Fibroblast of upper back skin (primary cell): ENCODE results near the gene CALML6.
"Not testable (repeated sequence)": the region's sequence is repeated elsewhere in the genome, so short reads cannot be mapped to it uniquely, and the experiment has no call there.

ENCODE experiments used
- DNase-seq: peaks from one replicate; pipeline ENCODE4 v3.0.0-alpha.2; 2013

Gene CALML6

DNA sequence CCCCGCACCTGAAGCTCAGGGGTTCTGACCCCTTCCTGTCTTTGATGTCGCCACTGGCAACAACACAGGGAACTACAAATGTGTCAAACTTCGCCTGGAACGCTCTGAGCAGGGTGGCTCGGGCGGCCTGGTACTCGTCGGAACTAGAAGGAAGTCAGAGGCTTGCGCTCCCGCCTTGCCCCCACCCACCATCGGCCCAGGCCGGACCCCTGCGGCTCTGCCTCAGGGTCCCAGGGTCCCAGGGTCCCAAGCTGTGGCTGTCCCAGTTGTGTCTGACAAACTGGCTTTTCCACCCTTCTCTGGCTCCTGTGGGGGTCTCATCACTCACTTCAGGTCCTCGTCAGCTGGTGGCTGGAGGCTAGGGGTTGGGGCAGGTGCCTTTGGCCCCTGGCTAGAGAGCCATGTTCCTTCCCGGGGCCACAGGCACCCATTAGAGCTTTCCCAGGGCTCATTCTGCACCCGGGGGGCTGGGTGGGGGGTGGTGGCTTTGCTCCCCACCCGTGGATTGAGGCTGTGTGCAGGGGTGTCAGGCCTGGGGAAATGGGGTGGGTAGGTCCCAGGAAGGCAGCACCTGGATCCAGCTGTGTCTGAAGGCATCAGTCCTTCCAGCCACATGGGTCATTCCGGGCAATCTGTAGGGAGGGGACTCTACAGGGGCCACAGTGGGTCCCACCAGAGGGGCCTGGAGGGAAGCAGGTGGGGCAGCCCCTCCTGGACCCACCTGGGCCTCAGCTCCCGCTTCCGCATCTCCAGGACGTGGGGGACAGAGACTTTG lies 12.0 kb downstream of the CALML6 start:
- DNase-seq = no peak

DNA sequence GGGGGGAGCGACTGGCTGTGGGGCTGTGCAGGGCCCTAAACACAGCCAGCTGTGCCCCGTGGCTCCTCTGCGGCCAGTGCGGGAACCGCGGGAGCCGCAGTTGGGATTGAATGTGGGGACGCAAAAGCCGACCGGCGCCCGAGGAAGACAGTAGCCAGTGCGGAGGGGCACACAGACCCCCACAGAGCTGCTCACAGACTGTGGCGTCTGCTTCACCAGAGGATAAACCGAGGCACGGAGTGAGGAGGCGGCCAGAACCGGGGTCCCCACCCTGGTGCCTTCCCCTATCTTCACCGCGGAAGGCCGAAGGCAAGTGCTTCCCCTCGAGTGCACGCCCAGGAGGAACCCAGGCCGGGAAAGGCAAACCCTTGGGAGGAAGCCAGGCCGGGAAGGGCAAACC lies 12.7 kb downstream of the CALML6 start:
- no peak for DNase-seq

GRCh38 chr1:1928231-1929101 lies 13.4 kb downstream of the CALML6 start:
- DNase-seq = no peak

- DNase-seq = no peak
These were observed 14.1 kb downstream of the CALML6 start for GRCh38 chr1:1929102-1929638.

- no peak for DNase-seq
These were observed 14.8 kb downstream of the CALML6 start for GRCh38 chr1:1929639-1930545.

DNA sequence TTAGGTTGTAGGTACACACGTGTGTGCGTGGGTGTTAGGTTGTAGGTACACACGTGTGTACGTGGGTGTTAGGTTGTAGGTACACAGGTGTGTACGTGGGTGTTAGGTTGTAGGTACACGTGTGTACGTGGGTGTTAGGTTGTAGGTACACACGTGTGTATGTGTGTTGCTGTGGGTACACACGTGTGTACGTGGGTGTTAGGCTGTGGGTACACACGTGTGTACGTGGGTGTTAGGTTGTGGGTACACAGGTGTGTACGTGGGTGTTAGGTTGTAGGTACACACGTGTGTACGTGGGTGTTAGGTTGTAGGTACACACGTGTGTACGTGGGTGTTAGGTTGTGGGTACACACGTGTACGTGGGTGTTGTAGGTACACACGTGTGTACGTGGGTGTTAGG lies 19.8 kb downstream of the CALML6 start:
- not testable (repeated sequence) for DNase-seq

DNA sequence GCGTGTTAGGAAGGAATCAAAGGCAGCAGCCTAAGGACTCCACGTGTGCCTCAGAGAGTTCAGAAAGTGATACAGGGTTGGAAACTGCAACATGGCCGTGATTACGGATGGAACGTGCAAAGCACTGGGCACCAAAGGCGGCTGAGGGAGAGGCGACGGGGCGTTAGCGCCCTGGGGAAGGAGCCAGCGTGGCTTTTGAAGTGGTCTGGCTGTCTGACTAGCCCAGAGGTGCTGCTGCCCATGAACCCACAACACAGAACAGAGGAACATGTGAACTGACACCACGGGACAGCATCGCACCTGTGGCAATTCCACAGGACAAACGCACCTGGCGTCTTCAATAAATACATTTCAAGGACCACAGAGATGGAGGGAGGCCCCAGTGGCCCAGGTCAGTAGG lies 22.0 kb downstream of the CALML6 start:
- no peak for DNase-seq

GRCh38 chr1:1937549-1938275 lies 22.7 kb downstream of the CALML6 start:
- DNase-seq = no peak

- no peak for DNase-seq
These were observed 23.2 kb downstream of the CALML6 start for GRCh38 chr1:1938276-1938573.

GRCh38 chr1:1938613-1939295 lies 23.7 kb downstream of the CALML6 start:
- no peak for DNase-seq

GRCh38 chr1:1939296-1940122 lies 24.4 kb downstream of the CALML6 start:
- DNase-seq = no peak

GRCh38 chr1:1940123-1940425 lies 25.0 kb downstream of the CALML6 start:
- DNase-seq = no peak

DNA sequence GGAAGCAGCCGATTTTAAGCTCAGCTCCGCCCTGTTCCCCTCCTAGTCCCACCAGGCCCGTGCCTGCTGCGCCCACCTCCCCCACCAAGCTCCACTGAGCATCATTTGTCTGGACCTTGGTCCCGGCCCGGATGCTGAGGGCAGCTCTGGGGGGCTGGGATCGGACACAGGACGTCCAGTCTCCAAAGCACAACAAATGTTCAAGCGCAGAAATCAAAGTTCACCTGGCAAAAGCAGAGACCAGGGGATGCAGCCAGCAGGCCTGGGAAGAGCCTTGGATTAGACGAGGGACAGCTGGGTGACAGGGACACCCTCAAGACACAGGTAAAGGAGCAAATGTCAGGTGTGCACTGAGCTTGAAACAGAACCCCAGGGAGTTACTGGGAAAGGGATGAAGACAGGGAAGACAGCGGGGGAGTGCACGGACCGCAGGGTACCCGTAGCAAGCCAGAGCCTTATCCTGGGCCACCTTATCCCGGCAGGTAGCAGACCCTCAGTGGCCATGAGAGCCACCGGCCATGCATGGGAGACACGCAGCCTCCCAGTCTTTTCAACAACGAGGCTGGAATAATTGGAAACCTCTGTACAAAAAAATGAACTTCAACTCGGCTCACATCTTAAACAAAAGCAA lies 26.3 kb downstream of the CALML6 start:
- DNase-seq = no peak

DNA sequence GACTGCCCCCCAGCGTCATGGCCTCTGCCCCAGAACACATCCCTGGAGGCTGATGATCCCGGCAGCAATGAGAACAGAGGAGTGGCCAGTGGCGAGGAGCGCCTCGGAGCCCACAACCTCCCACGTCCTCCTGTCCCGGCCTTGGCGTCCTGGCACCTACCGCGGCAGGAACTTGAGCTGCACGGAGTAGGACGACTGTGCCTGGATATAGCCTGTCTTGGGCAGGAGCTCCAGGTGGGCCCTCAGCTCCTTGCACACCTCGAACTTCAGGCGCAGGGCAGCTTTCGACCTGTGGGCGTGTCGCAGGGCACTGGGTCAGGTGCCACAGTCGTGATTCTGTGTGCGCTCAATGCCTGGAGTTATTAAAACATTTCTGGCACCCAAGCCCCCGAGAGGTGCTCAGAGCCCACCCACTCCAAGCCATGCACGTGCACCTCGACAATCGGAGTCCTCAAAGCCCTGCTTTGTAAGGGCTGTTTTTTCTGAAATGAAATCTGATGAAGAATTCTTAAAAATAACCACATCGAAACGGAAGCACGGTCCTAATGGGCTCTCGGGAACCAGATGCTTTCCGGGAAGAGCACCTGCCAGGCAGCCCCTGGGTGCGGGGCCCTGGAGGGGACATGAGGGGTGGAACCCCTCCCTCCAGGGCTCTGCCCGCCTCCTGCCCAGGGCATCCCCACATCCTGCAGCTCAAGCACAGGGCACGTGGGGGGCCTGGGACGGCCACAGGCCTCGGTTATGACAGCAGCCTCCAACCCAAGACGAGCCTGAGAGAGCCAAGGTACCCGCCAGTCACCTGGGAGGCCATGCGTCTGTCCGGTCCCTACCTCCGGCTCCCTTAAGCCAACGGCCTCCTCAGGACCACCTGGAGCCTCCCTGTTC lies 27.1 kb downstream of the CALML6 start:
- DNase-seq = no peak

DNA sequence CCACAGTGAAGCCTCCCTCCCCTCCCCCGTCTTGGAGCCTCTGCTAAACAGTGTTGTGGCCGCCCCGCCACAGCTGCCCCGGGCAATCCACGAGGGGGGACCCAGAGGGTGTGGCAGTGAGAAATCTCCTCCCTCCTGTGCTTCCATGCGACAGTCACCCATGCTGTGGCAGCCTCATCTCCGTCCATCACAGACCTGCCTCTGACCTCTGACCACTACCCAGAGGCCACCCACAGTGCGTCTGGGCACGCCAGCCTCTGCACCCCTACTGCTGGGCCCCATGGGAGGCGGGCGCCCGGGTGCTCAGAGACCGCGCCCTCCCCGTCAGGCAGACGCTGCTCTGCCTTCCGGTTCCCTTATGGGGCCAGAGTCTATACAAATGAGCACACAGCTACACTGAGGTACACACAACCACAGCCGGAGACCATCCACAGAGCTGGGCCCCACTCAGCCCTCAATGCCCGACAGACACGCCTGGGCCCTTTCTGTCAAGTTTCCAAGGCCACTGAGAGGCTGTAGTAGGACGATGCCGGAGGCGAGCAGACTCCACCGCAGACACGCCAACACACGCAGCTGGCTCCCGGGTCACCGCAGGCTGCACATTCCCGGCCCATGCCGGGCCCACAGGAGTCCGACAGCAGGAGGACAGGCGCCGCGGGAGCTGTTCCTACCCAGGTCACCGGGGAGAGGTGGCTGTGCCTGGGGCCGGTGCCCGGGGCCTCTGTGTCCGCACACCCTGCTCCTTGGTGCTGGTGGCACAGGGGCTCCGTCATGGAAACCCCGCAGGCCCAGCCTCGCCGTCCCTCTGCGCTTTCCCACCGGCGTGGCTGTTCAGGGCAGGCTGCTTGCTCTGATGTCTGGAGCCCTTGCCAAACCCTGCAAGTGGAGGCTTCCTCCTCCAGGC lies 27.9 kb downstream of the CALML6 start:
- no peak for DNase-seq

DNA sequence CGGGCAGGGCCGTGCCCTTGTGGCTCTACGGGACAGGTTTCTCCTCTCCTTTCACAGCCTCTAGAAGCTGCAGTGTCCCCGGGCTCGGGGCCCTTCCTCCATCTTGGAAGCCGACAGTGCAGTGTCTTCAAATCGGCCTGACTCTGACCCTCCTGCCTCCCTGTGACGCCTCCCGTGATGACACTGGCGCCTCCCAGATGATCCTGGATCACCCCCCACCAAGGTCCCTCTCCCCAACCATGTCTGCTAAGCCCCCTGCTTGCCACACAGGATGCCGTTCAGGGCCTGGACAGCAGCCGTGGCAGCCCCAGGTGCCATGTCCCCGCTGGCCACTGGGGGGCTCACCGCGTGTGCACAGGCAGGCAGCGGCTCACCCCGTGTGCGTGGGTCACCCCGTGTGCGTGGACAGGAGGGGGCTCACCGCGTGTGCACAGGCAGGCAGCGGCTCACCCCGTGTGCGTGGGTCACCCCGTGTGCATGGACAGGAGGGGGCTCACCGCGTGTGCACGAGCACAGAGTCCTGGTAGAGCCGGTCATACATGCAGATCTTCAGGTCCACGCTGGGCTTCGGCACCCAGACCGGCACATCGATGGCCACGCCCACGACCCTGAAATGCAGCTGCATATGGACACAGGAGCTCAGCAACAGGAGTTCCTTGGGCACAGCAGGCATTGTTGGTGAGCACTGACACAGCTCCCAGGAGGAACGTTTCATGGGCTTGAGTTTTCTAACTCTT lies 28.9 kb downstream of the CALML6 start:
- peak; percentile 13 for DNase-seq

DNA sequence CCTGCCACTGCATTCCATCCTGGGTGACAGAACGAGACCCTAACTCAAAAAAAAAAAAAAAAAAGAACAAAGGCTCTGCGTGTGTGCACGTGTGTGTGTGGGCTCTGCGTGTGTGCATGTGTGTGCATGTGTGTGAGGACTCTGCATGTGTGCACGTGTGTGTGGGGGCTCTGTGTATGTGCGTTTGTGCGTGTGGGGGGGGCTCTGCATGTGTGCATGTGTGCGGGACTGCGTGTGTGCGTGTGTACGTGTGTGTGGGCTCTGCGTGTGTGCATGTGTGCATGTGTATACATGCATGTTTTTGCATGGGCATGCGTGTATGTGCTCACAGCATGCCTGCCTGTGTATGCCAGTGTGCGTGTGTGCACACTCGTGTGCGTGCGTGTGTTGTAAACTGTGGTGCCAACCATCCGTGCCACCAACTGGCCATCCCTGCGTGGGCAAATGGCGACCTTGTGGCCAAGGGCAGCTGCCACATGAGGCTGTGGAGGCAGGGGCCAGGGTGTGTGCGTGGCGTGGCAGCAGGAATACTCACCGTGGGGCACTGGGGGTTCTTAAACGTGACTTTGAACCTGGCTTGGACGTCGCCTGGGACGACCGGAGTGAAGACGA lies 30.8 kb downstream of the CALML6 start:
- no peak for DNase-seq
